ENCODE results near the gene AP5Z1.
A peak's percentile ranks its signal among the peaks of the same experiment; 100 is the strongest.

AP5Z1 gene

GRCh38 chr7:4766666-4767519 lies 8.5 kb upstream of the AP5Z1 start:
- no peak for DNase-seq

GRCh38 chr7:4768597-4769569 lies 6.5 kb upstream of the AP5Z1 start:
- no peak for DNase-seq

DNA sequence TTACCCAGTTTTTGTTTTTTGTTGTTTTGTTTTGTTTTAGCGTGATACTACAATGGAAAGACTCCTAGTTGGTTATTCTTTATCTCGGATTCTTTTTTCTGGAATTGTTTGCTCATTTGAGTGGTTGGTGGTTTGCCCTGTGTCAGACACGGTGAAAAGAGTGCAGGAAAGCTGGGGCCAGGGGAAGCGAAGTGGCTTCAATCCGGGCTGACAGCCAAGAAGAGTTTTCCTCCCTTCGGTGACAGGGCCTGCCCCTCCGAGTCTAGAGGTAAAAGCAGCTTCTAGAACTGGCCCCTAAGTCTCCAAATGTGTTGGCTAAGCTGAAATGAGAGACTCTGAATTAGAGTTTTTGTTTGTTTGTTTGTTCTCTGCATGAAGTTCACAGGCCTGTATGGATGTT lies 5.7 kb upstream of the AP5Z1 start:
- DNase-seq: no peak

DNA sequence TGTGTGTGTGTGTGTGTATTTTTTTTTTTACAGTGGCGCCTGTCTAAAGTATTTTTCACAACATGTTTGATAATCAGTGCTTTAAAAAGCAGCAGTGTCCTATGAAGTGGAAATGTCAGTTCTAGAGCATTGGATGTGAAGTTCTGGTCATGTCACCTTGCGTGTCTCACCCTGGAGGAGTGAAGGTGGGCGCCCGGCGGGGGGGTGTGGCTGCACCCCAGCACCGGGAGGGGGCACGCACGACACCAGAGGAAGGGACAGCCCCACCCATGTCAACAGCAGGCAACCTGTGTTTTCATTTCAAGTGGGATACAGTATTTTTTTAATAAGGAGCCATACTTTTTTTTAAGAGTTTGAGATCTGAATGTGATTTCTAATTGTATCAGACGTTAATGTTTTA lies 4.5 kb upstream of the AP5Z1 start:
- no peak for DNase-seq

DNA sequence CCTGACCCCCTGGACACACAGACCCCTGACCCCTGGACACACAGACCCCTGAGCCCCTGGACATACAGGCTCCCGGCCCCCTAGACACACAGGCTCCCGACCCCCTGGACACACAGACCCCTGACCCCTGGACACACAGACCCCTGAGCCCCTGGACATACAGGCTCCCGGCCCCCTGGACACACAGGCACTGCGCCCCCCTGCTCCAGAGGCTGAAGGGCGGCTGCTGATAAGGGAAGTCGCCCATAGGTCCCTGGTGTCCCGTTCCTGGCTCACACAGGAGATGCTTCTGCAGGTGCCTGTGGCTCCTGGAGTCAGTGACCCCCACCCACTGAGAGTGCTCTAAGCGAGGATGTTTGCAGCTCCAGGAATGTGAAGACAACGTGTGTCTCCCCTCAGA lies 3.7 kb upstream of the AP5Z1 start:
- DNase-seq: no peak

DNA sequence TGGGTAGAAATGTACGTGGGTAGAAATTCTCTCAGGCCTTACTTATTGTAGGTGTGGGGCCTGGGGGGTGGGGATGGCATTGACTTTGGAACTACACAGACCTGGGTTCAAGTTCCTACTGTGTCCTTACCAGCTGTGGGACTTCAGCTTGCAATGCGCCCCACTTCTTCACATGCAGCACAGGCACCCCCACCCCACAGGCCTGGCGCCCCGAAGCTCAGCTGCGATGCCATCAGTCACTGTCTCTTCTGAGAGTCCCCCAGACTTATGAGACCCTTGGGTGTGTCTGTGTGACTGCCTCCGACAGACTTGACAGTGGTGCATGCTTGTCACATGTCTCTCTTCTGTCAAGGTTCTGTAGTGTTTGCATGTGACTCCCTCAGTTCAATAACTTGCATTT lies 3.1 kb upstream of the AP5Z1 start:
- DNase-seq: no peak

GRCh38 chr7:4774007-4774406 lies 1.4 kb upstream of the AP5Z1 start:
- no peak for DNase-seq

- peak; percentile 40 for DNase-seq
These were observed 669 bp upstream of the AP5Z1 start for GRCh38 chr7:4774658-4775249.

- peak; percentile 48 for DNase-seq
These were observed 613 bp downstream of the AP5Z1 start for GRCh38 chr7:4775848-4776623.

DNA sequence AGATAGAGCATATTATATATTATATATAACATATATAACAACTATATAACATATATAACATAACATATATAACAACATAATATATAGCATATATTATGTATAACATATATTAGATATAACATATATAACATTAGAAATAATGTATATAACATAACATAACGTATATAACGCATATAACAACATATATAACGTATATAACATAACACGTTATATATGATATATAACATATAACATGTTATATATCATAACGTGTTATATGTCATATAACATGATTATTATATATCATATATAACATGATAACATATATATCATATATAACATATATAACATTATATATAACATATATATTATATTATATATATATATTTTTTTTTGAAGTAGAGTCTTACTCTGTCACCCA lies 3.7 kb downstream of the AP5Z1 start:
- DNase-seq: no peak

DNA sequence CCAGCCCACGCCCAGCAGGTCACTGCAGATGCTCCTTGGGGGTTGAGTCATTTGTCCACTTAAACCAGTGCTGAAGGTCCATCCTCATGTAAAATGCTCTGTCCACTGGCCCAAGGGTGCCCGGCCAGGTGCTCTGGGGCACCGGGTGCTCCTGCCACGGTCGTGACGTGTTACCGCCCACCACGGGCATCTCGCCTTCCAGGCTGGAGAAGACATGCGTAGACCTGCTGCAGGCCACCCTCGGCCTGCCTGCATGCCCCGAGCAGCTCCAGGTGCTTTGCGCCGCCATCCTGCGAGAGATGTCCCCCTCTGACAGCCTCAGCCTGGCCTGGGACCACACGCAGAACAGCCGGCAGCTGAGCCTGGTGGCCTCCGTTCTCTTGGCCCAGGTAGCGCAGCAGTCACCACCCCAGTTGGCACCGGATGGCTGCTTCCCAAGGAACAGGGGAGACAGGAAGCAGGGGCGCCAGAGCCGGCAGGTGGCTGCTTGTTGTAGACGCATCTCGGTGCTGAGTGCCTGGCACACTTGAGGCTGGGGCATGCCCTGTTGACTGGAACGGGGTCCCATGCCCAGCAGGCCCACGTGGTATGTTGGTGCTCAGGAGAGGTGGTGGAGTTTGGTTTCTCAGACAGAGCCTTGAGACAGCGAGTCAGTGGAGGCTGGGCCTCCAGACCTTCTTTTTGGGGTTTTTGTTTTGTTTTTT lies 6.1 kb downstream of the AP5Z1 start:
- no peak for DNase-seq

GRCh38 chr7:4782333-4783291 lies 7.2 kb downstream of the AP5Z1 start:
- DNase-seq: no peak

DNA sequence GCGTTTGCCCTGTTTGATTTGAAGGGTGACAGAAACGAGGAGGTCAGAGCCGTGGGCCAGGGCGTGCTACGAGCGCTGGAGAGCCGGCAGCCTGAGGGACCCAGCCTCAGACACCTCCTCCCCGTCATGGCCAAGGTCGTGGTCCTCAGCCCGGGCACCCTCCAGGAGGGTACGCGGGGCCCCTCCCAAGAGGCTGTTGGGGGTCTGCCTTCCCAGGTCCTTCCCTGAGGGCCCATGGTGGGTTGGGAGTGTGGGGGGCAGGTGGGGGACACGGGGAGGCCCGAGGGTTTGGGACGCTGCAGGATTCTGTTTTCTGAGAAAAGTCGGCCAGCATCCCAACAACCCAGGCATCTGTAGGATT lies 7.8 kb downstream of the AP5Z1 start:
- no peak for DNase-seq

- no peak for DNase-seq
These were observed 8.4 kb downstream of the AP5Z1 start for GRCh38 chr7:4783762-4784351.

- DNase-seq: no peak
These were observed 9.4 kb downstream of the AP5Z1 start for GRCh38 chr7:4784799-4785198.

DNA sequence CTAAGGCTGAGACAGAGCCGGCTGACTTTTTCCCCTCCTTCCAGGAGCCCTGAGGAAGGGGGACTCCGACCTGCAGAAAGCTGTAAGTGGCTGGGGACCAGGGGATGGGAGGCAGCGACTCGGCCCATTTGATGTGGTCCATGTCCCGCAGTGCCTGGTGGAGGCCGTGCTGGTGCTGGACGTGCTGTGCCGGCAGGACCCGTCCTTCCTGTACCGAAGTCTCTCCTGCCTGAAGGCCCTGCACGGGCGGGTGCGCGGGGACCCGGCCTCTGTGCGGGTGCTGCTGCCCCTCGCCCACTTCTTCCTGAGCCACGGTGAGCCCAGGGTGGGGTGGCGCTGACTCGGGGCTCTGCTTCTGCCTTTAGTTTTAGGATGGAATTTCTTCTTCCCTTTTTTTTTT lies 9.9 kb downstream of the AP5Z1 start:
- DNase-seq: no peak

DNA sequence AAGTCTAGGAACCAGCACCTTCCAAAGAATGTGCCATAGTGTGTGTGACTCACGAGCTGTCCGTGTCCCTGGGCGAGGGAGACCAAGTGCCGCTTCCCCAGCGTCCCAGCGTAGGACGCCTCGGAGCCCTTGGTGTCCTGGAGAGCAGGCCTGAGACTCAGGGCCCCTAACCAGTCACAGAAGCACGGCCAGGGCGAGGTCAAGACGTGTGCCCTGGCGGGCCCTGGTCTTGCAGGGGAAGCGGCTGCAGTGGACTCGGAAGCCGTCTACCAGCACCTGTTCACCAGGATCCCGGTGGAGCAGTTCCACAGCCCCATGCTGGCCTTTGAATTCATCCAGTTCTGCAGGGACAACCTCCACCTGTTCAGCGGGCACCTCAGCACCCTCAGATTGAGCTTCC lies 10.6 kb downstream of the AP5Z1 start:
- no peak for DNase-seq

- no peak for DNase-seq
These were observed 12.1 kb downstream of the AP5Z1 start for GRCh38 chr7:4787541-4787940.

DNA sequence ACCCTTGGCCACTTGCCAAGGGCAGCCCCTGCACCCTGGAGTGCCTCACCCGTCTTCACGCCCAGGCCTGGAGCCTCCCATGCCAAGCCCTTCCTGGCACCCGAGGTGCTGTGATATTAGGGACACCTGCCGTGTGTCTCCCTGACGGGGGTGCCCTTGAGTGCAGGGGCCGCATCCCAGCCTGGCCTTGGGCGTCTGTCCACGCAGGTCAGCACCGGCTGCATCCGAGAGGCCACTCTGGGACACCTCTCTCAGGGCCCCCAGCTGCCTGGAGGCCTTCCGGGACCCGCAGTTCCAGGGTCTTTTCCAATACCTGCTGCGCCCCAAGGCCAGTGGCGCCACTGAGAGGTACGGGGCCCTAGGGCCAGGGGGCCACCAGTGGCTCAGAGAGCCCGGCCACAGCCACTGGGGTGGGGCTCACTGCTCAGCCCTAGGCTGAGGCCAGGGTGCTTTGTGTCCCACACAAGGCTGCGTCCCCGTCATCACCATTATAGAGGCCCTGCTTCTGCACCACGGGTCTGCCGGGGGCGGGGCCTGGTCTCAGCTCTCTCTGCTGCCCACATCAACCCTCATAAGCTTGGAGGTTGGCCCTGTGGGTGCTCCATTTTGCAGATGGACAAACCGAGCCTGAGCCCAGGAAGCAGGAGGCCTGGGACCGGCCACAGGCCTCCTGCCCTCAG lies 12.7 kb downstream of the AP5Z1 start:
- DNase-seq: no peak

GRCh38 chr7:4788627-4789189 lies 13.3 kb downstream of the AP5Z1 start:
- no peak for DNase-seq

All from CD4-positive, alpha-beta T cell treated with Interleukin-15 for 1 hour (primary cell).